Fibroblast of mammary gland (primary cell): ENCODE data around the gene ZSWIM6.

Experiments
- DNase-seq: peaks from one replicate; pipeline ENCODE4 v3.0.0-alpha.2; 2010; ENCODE audit warnings: low read depth
- H3K4me3 ChIP-seq: 2 replicates; pipeline ENCODE4 v1.5.1; 2011; ENCODE audit warnings: low read depth, mild to moderate bottlenecking, low read length, moderate library complexity; ENCODE audit not compliant: control insufficient read depth
- CTCF ChIP-seq: conservative IDR thresholded peaks from 2 replicates; pipeline ENCODE4 v1.5.1; 2011; ENCODE audit warnings: low read depth, low read length, inconsistent platforms; ENCODE audit not compliant: control insufficient read depth, insufficient read depth

The ZSWIM6 gene

GRCh38 chr5:61311056-61311610, 20.9 kb upstream of the ZSWIM6 start:
- H3K4me3 ChIP-seq: no peak overlapping the region
- DNase-seq: no peak
- no peak for TF ChIP-seq CTCF

- TF ChIP-seq CTCF: no peak
- peak; percentile 79 for DNase-seq
- no peak overlapping the region for H3K4me3 ChIP-seq
Measured at GRCh38 chr5:61311836-61312808, 19.9 kb upstream of the ZSWIM6 start.

- TF ChIP-seq CTCF: no peak
- no peak overlapping the region for H3K4me3 ChIP-seq
- peak; percentile 87 for DNase-seq
Measured at GRCh38 chr5:61313960-61314681, 17.9 kb upstream of the ZSWIM6 start.

- DNase-seq: no peak
- no peak overlapping the region for H3K4me3 ChIP-seq
- TF ChIP-seq CTCF: no peak
Measured at GRCh38 chr5:61318376-61318775, 13.7 kb upstream of the ZSWIM6 start.

- TF ChIP-seq CTCF: no peak
- no peak overlapping the region for H3K4me3 ChIP-seq
- DNase-seq: no peak
Measured at GRCh38 chr5:61319388-61320146, 12.5 kb upstream of the ZSWIM6 start.

GRCh38 chr5:61320860-61321259, 11.2 kb upstream of the ZSWIM6 start:
- DNase-seq: no peak
- no peak overlapping the region for H3K4me3 ChIP-seq
- no peak for TF ChIP-seq CTCF
